OCI-M2 (cell line): ENCODE data around the gene MRPL41.
"Not testable (repeated sequence)": the region's sequence is repeated elsewhere in the genome, so short reads cannot be mapped to it uniquely, and the experiment has no call there.

ENCODE experiments used
- DNase-seq: peaks from one replicate; lab custom pipeline; 2025; ENCODE audit not compliant: unreplicated experiment; lab: John Stamatoyannopoulos, UW

Gene MRPL41

DNA sequence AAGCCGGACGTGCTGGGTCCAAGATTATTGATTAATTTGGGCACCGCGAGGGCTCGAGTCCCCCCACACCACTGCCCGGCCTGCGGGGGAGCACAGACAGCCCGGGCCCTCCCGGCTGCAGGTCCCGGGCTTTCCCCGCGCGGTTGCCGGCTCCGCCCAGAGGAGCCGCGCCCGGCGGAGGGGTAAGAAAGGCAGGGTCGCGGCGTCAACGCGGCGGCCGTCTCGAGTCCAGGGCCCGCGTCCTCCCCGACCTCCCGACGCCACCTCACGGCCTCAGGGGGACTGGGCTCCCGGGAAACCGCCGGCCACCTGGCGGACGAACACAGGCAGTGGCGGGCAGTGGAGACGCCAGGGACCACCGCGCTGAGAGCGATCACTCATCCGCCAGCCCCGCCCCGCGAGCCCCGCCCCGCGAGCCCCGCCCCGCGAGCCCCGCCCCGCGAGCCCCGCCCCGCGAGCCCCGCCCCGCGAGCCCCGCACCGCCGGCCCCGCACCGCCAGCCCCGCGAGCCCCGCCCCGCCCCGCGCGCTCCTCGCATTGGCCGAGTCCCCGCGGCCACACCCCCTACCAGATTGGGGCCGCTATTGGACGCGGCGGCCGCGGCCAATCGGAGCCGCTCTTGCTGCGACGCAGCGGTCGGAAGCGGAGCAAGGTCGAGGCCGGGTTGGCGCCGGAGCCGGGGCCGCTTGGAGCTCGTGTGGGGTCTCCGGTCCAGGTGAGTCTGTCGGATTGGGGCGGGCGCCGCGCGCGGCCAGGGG is at the start of gene MRPL41:
MRPL41 (plus strand) TSS at position 616 of the 758 bp plus-strand sequence. CDS start 203 bp downstream, outside the sequence.
- DNase-seq: no peak

- DNase-seq: no peak
Observed at GRCh38 chr9:137502008-137502911, 49.4 kb upstream of the MRPL41 start.

DNA sequence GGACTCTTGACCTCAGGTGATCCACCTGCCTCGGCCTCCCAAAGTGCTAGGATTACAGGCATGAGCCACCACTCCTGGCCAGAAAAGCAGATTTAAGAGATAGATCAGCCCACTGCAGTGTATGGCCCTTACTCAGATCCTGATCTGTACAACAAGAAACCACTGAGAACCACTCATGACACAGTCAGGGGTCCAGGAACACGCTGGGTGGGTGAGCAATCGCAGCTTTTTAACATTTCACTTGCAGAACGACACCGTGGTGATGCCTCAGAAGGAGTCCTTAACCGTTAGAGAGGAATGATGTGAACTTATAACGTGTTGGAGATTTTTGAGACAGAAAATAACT is 47.3 kb upstream of the MRPL41 start:
- DNase-seq: no peak

GRCh38 chr9:137505421-137506140 is 46.1 kb upstream of the MRPL41 start:
- DNase-seq: no peak

DNA sequence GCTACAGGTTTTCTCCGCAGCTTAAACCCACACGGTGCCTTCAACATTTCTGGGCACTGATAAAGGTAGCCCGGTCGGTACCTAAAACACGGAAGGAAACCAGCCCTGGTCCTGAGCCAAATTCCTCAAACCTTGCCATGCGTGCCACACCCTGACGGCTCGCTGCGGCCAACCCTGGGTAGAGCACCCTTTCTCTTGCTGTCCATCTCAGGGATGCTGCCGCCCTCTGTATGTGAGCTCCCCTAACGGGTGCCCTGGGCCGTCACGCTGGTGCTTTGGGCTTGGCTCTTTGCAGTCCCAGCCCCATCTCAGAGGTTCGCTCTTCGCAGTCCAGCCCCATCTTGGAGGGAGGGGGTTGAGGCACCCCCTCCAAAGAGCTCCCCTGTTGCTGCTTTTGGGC is 45.4 kb upstream of the MRPL41 start:
- no peak for DNase-seq

DNA sequence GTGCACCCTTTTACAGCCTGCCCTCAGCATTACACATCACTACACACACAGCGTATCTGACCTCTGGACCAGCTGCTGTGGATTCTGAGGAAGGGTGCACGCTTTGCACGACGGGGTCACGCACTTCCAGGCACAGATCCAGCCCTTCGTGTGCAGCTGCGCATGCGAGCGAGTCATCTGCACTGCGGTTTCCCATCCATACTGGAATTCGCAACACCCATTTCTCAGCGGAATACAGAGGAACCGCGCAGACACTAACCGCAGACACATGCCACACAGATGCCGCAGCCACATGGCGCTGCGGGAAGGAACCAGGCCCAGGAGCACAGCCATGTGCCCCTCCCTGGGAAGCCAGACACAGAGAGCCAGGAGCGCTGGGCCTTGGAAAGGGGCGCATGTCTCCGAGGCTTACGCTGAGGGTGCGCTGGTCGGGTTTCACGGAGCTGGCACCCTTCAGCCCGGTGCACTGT is 44.9 kb upstream of the MRPL41 start:
- DNase-seq: no peak

GRCh38 chr9:137509198-137509597 is 42.5 kb upstream of the MRPL41 start:
- DNase-seq: no peak

GRCh38 chr9:137511126-137511525 is 40.6 kb upstream of the MRPL41 start:
- not testable (repeated sequence) for DNase-seq

DNA sequence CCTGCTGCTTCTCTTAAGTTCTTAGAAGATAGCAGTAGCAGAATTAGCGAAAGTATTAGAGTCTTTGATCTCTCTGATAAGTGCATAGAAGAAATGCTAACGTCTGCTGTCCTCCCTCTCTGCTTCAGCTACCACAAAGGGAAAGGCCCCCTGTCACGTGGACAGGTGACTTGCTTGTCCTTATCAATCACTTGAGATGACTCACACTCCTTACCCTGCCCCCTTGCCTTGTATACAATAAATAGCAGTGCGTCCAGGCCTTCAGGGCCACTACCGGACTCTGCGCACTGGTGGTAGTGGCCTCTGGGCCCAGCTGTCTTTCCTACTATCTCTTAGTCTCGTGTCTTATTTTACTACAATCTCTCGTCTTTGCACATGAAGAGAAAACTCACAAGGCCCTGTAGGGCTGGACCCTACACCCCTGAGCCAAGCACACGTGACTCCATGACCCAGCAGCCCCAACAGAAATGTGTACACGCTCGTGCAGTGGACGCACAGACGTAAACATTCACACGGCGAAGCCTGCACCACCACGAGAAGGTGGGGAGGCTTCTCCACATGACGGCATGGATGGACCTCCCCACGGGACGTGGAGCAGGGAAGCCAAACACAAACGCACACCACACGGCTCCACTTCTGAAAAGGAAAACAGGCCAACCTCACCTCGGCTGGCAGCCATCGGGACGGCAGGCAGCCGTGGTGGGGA is 39.8 kb upstream of the MRPL41 start:
- DNase-seq: no peak

GRCh38 chr9:137513136-137513535 is 38.5 kb upstream of the MRPL41 start:
- DNase-seq: not testable (repeated sequence)

GRCh38 chr9:137513801-137514570 is 37.7 kb upstream of the MRPL41 start:
- DNase-seq: not testable (repeated sequence)

DNA sequence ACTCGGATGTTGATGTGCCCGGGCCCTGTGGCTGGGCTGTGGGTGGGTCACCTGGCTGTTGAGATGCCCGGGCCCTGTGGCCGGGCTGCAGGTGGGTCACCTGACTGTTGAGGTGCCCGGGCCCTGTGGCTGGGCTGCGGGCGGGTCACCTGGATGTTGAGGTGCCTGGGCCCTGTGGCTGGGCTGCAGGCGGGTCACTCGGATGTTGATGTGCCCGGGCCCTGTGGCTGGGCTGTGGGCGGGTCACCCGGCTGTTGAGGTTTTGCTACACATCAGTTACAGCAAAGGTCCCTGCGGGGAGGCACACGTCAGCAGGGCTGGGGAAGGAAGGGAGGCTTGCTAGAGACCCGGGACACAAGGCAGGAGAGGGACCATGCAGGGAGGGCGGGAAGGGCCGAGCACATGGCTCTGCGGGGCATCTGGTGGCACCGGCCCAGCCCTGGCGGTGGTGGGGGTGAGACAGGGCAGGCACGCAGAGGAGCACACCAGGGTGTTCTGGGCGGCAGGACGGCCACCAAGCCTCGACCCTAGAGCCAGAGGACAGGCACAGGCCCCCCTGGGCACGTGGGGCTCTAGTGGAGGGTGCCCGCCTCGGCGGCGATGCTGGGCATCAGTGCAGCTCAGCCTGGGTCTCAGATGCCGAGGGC is 36.9 kb upstream of the MRPL41 start:
- DNase-seq: no peak

DNA sequence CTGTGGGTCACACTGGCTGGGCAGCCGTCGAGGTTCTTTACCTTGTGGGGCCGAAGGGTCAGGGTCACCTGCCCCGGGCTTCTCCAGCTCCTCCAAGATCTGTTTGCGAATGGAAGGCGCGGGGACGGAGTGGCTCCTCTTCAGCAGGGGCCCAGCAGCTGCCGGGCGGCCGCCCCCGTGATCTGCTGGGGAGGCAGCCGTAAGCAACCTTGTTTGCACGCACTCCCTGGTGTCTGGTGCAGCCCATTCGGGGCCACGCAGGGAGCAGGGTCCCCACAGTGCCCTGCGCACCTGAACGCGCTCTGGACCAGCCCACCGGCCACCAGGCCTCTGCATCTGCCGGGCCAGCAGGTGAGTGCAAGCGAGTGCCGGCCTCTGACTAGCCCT is 36.3 kb upstream of the MRPL41 start:
- no peak for DNase-seq

DNA sequence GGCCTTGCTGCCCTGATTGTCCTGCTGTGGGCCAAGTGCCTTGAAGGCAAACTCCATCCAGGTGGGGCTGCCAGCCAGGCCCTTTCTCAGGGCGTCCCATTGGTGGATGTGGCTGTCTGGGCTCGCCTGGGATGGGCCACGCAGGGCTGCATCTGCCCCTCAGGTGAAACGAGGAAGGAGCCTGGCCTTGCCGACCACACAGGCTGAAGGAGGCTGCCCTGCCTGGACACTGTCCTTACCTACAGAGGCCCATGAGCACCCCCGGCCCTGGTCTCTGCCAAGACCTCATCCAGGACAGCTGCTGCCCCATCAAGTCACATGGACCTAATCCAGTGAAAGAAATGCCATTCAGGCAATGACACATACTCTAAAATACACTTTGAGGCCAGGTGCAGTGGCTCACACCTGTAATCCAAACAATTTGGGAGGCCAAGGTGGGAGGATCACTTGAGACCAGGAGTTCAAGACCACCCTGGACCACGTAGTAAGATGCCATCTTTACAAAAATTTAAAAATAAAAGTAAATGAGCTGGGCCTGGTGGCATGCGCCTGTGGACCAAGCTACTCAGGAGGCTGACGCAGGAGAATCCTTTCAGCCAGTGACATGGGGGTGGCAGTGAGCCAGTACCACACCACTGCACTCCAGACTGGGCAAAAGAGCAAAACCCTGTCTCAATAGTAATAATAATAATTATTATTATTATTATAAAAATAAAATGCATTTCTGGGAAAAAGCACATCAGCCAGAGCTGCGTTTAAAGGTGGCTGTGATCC is 35.3 kb upstream of the MRPL41 start:
- no peak for DNase-seq

GRCh38 chr9:137518661-137519459 is 32.8 kb upstream of the MRPL41 start:
- not testable (repeated sequence) for DNase-seq

- DNase-seq: no peak
Observed at GRCh38 chr9:137519553-137519952, 32.1 kb upstream of the MRPL41 start.

- DNase-seq: no peak
Observed at GRCh38 chr9:137520614-137521404, 30.9 kb upstream of the MRPL41 start.
